C1 segment of cervical spinal cord (tissue), 14 donors: Measurements from ENCODE around the gene DZIP1.
A peak's percentile ranks its signal among the peaks of the same experiment; 100 is the strongest.

ENCODE experiments used
- DNase-seq, 14 donors: peaks; one replicate each; lab custom pipeline; 2025; lab: John Stamatoyannopoulos, UW

Gene DZIP1

DNA sequence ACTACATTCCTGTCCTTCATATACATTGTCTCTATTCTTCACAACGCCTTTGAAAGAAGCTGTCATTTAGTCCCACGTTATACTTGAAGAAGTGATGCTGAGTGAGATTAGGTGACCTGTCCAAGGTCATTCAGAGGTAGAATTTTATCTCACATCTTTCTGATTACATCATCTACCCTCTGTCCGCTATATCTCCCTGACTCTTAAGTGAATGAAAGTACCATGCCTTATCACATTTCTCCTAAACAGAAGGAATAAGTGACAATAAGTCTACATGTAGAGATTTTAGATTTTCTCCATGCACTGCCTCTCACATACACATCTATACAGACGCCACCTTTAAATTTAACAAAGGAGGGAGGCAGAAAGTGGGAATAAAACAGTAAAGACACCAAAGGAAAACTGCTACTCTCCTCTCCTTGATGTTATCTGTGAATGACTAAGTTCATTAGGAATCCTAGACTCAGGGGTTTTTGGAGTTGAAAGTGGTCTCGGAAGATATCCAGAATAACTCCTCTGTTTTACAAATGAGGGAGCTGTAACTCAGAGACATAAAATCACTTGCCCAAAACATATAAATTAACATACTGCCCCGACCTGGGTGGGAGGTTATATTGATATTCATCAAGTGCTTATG is 96.9 kb downstream of the DZIP1 start:
- DNase-seq: no peak

DNA sequence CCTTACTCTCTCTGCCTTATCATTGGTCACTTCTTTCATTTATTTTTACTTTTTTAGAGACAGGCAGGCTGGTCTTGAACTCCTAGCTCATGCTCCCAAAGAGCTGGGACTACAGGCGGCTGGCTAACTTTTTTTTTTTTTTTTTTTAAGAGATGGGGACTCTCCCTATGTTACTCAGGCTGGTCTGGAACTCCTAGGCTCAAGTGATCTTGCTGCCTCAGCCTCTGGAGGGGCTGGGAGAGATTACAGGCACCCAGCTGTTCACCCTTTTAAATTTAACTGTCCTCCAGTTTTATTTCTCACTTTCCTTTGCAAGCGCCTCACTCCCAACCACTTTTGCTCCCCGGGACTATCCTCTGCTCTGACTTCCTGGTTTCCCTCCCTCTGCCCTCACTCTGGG is 97.6 kb downstream of the DZIP1 start:
- no peak for DNase-seq

DNA sequence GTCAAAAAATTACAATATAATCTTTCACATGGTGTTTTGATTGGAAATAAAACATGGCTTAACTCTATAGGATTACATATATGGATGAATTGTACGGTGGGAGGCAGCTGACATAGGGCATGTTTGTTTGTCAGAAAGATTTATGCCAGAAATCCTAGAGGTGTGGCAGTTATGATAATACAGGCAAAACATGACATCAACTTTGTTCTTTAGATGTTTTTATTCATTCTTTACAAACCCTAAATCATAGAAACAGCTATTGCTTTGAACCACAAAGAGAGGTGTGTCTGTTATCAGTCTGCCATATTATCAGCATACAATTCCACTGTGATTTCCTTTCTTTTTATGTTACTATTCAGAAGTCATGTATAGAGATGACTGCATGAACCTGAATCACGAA is 100.2 kb downstream of the DZIP1 start:
- no peak for DNase-seq

DNA sequence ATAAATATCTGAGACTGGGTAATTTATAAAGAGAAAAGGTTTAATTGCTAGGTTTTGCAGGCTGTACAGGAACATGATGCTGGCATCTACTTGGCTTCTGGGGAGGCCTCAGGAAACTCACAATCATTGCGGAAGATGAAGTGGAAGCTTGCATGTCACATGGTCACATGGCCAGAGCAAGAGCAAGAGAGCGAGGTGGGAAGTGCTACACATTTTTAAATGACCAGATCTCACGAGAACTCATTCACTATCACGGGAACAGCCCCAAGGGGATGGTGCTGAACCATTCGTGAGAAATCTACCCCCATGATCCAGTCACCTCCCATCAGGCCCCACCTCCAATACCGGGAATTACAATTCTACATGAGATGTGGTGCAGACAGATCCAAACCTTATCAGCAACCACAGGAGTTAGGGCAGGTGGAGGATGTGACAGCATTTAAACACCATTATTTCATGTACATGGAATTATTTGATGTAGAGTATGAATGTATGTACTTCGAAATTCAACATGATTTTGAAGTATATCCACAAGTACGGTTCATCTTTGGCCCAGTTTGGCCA is 102.5 kb downstream of the DZIP1 start:
- DNase-seq: no peak

DNA sequence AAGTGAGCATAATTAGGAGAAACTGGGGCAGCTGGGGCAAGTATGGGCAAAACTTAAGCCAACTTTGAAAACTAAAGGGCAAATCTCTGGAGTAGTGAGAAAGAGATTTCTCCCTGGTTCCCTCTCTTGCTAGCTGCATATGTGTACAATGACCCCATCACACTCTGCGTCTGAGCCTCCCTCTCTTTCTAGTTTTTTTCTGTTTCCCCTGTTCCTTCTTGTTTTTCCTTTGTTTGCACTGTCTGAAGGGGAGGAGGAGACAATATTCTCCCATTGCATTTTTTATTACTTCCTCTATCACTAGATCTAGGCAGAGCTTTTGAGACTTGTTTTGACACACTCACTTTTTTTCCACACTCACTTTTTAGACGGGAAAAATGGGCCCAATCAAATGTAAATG is 103.2 kb downstream of the DZIP1 start:
- no peak for DNase-seq

DNA sequence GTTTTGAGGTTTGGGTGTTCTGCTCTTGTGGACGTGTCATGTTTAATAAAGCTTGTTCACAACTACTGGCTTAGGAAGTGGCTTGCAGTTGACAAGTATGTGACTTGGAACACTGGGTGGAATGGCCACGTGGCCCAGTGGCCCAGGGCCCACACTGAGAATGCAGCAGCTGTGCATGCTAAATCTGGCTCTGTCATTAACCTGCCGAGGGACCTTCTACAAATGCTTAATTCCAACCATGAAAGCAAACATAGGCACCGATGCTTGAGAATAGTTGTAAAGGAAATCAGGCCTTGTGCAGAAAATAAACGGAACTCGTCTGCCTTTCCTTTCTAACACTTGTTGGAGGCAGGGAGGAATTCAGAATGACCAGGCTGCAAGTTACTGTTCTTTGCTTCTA is 103.6 kb downstream of the DZIP1 start:
- DNase-seq: peak in 6 of 14 donors; percentile 7 to 37 (median 16)

DNA sequence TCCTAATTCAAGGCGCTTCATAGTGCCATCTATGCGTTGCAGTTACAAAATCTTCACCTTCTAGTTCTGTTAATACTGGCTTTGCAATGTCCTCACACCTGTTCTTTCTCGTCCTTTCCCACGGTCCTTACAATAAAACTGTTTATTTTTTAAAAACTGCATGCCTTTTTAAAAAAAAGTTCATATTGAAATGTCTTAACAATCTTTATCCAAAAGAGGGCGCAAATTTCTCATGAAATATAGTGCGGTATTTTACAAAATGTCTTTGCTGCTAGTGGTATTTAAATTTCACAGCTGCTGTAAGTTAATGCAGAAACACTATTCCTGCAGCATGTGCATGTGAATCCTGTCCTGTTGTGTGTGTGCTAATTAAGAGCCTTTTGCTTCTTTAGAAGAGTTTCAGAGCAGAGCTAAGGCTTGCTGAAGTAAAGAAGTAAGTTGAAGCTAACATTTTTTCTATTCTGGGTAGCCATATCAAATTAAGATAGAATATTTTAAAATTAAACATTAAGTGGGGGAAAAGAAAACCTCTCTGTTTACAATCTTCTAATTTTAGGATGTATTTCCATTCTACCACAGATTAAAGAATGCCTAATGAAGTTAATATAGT is 107.8 kb downstream of the DZIP1 start:
- no peak for DNase-seq

DNA sequence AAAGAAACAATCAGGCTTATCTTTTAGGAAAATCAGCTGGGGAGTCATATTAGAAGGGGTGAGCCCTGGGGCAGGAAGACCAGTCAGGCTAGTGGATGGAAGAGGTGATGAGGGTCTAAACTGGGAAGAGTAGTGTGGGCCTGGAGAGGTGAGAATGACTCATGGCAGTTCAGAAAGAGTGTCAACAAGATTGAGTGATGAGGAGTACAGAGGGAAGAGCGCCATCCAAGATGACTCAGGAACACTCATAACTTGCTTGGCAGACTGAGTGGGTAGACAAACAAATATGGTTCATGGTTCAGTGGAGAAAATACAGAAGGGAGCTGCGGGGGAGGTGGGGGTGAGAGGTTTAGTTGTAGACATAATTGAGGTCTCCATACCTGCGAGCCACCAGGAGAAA is 109.3 kb downstream of the DZIP1 start:
- no peak for DNase-seq

DNA sequence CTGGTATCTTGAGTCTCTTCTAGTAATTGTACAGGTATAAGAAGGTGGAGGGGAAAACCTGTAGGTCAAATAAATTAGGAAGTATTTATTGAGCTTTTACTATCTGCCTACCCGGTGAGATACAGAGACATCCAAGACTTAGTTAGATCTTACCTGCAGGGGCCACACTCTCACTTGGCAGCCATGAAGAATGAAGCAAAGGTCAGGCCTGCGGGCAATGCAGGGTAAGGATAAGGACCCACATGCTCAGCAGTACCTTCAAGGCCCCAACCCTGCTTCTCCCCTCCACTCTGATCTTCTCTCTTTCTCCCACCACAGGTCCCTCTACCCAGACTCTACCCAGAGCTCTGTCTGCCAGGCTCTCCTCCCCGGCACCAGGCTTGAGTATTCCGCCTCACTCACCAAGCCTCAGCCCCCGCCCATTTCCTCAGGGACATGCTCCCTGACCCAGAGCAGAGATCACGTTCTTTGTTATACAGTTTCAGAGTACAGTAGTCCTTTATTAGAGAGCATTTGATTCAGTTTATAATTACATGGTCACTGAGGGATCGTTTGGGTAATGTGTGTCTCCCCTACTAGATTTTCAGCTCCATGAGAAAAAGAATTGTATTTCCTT is 110.9 kb downstream of the DZIP1 start:
- no peak for DNase-seq

DNA sequence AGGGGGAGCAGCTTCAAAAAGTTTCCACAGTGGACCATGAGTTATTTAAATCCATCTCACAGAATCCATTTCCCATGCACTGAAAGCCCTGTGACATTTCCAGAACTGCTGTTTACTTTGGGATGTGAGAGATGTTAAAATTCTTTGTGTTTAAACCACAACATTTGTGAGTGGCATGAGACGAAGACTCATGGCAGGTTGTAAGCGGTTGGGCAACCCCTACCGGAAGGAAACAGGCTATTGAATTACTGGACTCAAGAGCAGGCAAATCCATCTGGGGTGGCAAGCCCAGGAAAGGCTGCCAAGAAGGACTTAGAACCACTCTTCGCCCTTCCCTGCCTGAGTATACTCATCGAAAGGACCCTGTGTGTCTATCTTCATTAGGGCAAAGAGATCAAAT is 114.3 kb downstream of the DZIP1 start:
- peak in 1 of 14 donors; percentile 24 for DNase-seq
